ENCODE results near the gene SEC22C. TPM values are rescaled to one million over a fixed set of nuclear protein-coding genes. Genes with fewer than 3 reads are reported as not detected.
"Not testable (repeated sequence)": the region's sequence is repeated elsewhere in the genome, so short reads cannot be mapped to it uniquely, and the experiment has no call there.

SEC22C gene
- total RNA-seq, 6 experiments from 2014 or later = 11.3 to 23.6 (median 13.8) TPM

- no peak for ATAC-seq
- H3K36me3 ChIP-seq = no peaks in the 10 kb centered on the region
- peak overlapping the region; percentile 77 to 88 (median 84) for H3K4me3 ChIP-seq
- 29% methylated on average over 9 of the region's 9 CpGs for WGBS (ENCODE audit: insufficient coverage, low coverage, low lambda C conversion rate, missing lambda C conversion rate)
- intact Hi-C loops (cut with DNase I) = no loop called here
- no peak for DNase-seq
- H3K4me1 ChIP-seq = peaks cover 0 to 21% (median 7%) of the 10 kb centered on the region in 4 donors
- peak overlapping the region in 1 of 3 donors; percentile 93 for H3K27ac ChIP-seq
- no peaks in the 10 kb centered on the region for H3K9me3 ChIP-seq
- TF ChIP-seq CTCF (IDR thresholded peaks at IDR 0.05) (peak in 1 of 4 donors; percentile 16), POLR2A (IDR thresholded peaks at IDR 0.05) (no peak)
- H3K27me3 ChIP-seq = no peaks in the 10 kb centered on the region
Observed at GRCh38 chr3:42601896-42602581, 20.3 kb upstream of the SEC22C start.

- no peaks in the 10 kb centered on the region for H3K27me3 ChIP-seq
- peak overlapping the region; percentile 88 to 93 (median 91) for H3K27ac ChIP-seq
- H3K9me3 ChIP-seq = no peaks in the 10 kb centered on the region
- H3K4me3 ChIP-seq = peak overlapping the region; percentile 77 to 88 (median 84)
- DNase-seq (peak in 1 of 3 donors; percentile 70), ATAC-seq (peak; percentile 24 to 43 (median 30))
- under 1% methylated on average over 18 of the region's 31 CpGs for WGBS (ENCODE audit: insufficient coverage, low coverage, low lambda C conversion rate, missing lambda C conversion rate)
- peaks cover 0 to 20% (median 7%) of the 10 kb centered on the region in 4 donors for H3K4me1 ChIP-seq
- no peaks in the 10 kb centered on the region for H3K36me3 ChIP-seq
- TF ChIP-seq POLR2A (IDR thresholded peaks at IDR 0.05) (no peak), CTCF (IDR thresholded peaks at IDR 0.05) (no peak)
- intact Hi-C loops (cut with DNase I) = no loop called here
Observed at GRCh38 chr3:42600958-42601675, 19.4 kb upstream of the SEC22C start.

GRCh38 chr3:42600111-42600957, 18.6 kb upstream of the SEC22C start, which contains the start of gene NKTR:
Gene NKTR, plus strand, starts transcription at chr3:42600686. Its CDS starts 321 bp downstream, at chr3:42601007.
- Histone ChIP-seq H3K27ac (peak within 1 kb of the TSS; percentile 88 to 93 (median 91)), H3K36me3 (peaks cover 0 to 3% (median 0%) of the 10 kb centered on the region in 4 donors), H3K9me3 (no peaks in the 10 kb centered on the region), H3K4me1 (peaks cover 0 to 14% (median 6%) of the 10 kb centered on the region in 4 donors), H3K27me3 (no peaks in the 10 kb centered on the region), H3K4me3 (peak within 1 kb of the TSS; percentile 77 to 88 (median 84))
- intact Hi-C loops (cut with DNase I) = no loop called here
- 0% methylated on average over 22 of the region's 76 CpGs for WGBS (ENCODE audit: insufficient coverage, low coverage, low lambda C conversion rate, missing lambda C conversion rate)
- TF ChIP-seq CTCF (IDR thresholded peaks at IDR 0.05) = peak in 2 of 4 donors; percentile 20 to 27
- TF ChIP-seq POLR2A (IDR thresholded peaks at IDR 0.05) = peak; percentile 85
- ATAC-seq = peak; percentile 93 to 97 (median 95)
- DNase-seq = peak; percentile 97 to 99 (median 99)

GRCh38 chr3:42597098-42597497, 15.3 kb upstream of the SEC22C start:
- intact Hi-C loops (cut with DNase I); H3K9me3 ChIP-seq; ATAC-seq; H3K27ac ChIP-seq; H3K4me1 ChIP-seq; H3K4me3 ChIP-seq; H3K27me3 ChIP-seq; DNase-seq: not testable (repeated sequence)
- WGBS (ENCODE audit: insufficient coverage, low coverage, low lambda C conversion rate, missing lambda C conversion rate) = 91% methylated on average over 7 of the region's 7 CpGs
- peaks cover 0 to 18% (median 3%) of the 10 kb centered on the region in 4 donors for H3K36me3 ChIP-seq
